NOMO-1 treated with DMSO at 0.1 percent for 48 hours (cell line): ENCODE measurements around the gene ARHGEF38.

Experiments used
- DNase-seq: peaks from one replicate; lab custom pipeline; 2025; ENCODE audit not compliant: unreplicated experiment; lab: John Stamatoyannopoulos, UW

Gene ARHGEF38

GRCh38 chr4:105551965-105552746 lies at the start of gene ARHGEF38:
TSS of gene ARHGEF38 (plus strand) at chr4:105552620. CDS start at chr4:105552766, 146 bp downstream.
- DNase-seq: no peak

GRCh38 chr4:105503484-105503883 lies 48.9 kb upstream of the ARHGEF38 start:
- DNase-seq: no peak

GRCh38 chr4:105504744-105505143 lies 47.7 kb upstream of the ARHGEF38 start:
- no peak for DNase-seq

- peak; percentile 85 for DNase-seq
These were observed 43.1 kb upstream of the ARHGEF38 start for GRCh38 chr4:105509291-105509690.

GRCh38 chr4:105509714-105510113 lies 42.7 kb upstream of the ARHGEF38 start:
- no peak for DNase-seq

GRCh38 chr4:105510245-105510644 lies 42.2 kb upstream of the ARHGEF38 start:
- no peak for DNase-seq

- peak; percentile 36 for DNase-seq
These were observed 31.3 kb upstream of the ARHGEF38 start for GRCh38 chr4:105520819-105521790.

GRCh38 chr4:105526656-105527055 lies 25.8 kb upstream of the ARHGEF38 start:
- DNase-seq: no peak

GRCh38 chr4:105527081-105527480 lies 25.3 kb upstream of the ARHGEF38 start:
- DNase-seq: no peak

- DNase-seq: no peak
These were observed 15.8 kb upstream of the ARHGEF38 start for GRCh38 chr4:105536601-105537000.

- no peak for DNase-seq
These were observed 11.0 kb upstream of the ARHGEF38 start for GRCh38 chr4:105541420-105541819.

- DNase-seq: no peak
These were observed 10.4 kb upstream of the ARHGEF38 start for GRCh38 chr4:105542039-105542438.

GRCh38 chr4:105543346-105543745 lies 9.1 kb upstream of the ARHGEF38 start:
- DNase-seq: no peak

- no peak for DNase-seq
These were observed 8.5 kb upstream of the ARHGEF38 start for GRCh38 chr4:105543881-105544280.

GRCh38 chr4:105544520-105545286 lies 7.7 kb upstream of the ARHGEF38 start:
- no peak for DNase-seq

GRCh38 chr4:105546086-105546485 lies 6.3 kb upstream of the ARHGEF38 start:
- DNase-seq: no peak

- DNase-seq: no peak
These were observed 4.7 kb upstream of the ARHGEF38 start for GRCh38 chr4:105547769-105548168.

GRCh38 chr4:105548483-105548882 lies 3.9 kb upstream of the ARHGEF38 start:
- no peak for DNase-seq

- no peak for DNase-seq
These were observed 1.8 kb upstream of the ARHGEF38 start for GRCh38 chr4:105550641-105551040.

GRCh38 chr4:105555409-105555808 lies 3.0 kb downstream of the ARHGEF38 start:
- no peak for DNase-seq

GRCh38 chr4:105556206-105556605 lies 3.8 kb downstream of the ARHGEF38 start:
- no peak for DNase-seq
